ENCODE data around the gene TMBIM4.

DNA sequence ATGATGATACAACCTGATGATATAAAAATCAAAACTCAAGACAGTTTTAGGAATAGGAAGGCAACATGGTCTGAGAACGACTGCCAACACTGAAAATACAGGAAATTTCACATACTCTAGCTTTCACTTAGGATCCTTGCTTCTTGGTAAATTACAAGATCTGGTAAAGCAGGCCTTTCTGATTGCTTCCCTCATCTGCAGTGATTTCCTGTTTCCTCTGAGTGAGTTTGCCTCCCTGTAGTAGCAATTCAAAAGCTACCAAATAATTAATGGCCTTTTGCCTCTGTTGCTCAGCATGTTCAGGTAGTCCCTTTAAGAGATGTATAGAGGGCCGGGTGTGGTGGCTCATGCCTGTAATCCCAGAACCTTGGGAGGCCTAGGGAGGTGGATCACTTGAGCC lies 17.2 kb upstream of the TMBIM4 start:
- TF ChIP-seq FOXM1 (IDR thresholded peaks at IDR 0.05; ENCODE audit: low read depth): no peak
- TF ChIP-seq, protein P1, sequence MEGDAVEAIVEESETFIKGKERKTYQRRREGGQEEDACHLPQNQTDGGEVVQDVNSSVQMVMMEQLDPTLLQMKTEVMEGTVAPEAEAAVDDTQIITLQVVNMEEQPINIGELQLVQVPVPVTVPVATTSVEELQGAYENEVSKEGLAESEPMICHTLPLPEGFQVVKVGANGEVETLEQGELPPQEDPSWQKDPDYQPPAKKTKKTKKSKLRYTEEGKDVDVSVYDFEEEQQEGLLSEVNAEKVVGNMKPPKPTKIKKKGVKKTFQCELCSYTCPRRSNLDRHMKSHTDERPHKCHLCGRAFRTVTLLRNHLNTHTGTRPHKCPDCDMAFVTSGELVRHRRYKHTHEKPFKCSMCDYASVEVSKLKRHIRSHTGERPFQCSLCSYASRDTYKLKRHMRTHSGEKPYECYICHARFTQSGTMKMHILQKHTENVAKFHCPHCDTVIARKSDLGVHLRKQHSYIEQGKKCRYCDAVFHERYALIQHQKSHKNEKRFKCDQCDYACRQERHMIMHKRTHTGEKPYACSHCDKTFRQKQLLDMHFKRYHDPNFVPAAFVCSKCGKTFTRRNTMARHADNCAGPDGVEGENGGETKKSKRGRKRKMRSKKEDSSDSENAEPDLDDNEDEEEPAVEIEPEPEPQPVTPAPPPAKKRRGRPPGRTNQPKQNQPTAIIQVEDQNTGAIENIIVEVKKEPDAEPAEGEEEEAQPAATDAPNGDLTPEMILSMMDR (IDR thresholded peaks at IDR 0.05): no peak
- TF ChIP-seq, protein P2, sequence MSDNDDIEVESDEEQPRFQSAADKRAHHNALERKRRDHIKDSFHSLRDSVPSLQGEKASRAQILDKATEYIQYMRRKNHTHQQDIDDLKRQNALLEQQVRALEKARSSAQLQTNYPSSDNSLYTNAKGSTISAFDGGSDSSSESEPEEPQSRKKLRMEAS (IDR thresholded peaks at IDR 0.05; ENCODE audit: low read depth): no peak
- no peak for TF ChIP-seq POLR2AphosphoS5 (IDR thresholded peaks at IDR 0.05; ENCODE audit: low read depth, low read length)
- TF ChIP-seq TCF12 (IDR thresholded peaks at IDR 0.05): no peak
- no peak for TF ChIP-seq TAF1 (IDR thresholded peaks at IDR 0.05; ENCODE audit: borderline replicate concordance, low read depth, low read length)
- TF ChIP-seq EP300 (IDR thresholded peaks at IDR 0.05; ENCODE audit: borderline replicate concordance in 1 of 2, low read depth in 1 of 2, low read length in 1 of 2): no peak
- no peak for TF ChIP-seq MEF2A (IDR thresholded peaks at IDR 0.05; ENCODE audit: borderline replicate concordance, low read depth)
- TF ChIP-seq JUND (IDR thresholded peaks at IDR 0.05): no peak
- no peak for TF ChIP-seq RAD21 (IDR thresholded peaks at IDR 0.05; ENCODE audit: low read length)
- TF ChIP-seq NFIC (IDR thresholded peaks at IDR 0.05; ENCODE audit: borderline replicate concordance): no peak
